HG02642 (cell line): Measurements from ENCODE around the gene CDH11.

Experiments used
- ATAC-seq: cut with Tn5 transposase; IDR thresholded peaks from one replicate; pipeline ENCODE4 v1.9.1; 2021; ENCODE audit warnings: mild to moderate bottlenecking; ENCODE audit not compliant: unreplicated experiment, poor library complexity

Gene CDH11

GRCh38 chr16:65075877-65076276 is 46.0 kb downstream of the CDH11 start:
- no peak for ATAC-seq

DNA sequence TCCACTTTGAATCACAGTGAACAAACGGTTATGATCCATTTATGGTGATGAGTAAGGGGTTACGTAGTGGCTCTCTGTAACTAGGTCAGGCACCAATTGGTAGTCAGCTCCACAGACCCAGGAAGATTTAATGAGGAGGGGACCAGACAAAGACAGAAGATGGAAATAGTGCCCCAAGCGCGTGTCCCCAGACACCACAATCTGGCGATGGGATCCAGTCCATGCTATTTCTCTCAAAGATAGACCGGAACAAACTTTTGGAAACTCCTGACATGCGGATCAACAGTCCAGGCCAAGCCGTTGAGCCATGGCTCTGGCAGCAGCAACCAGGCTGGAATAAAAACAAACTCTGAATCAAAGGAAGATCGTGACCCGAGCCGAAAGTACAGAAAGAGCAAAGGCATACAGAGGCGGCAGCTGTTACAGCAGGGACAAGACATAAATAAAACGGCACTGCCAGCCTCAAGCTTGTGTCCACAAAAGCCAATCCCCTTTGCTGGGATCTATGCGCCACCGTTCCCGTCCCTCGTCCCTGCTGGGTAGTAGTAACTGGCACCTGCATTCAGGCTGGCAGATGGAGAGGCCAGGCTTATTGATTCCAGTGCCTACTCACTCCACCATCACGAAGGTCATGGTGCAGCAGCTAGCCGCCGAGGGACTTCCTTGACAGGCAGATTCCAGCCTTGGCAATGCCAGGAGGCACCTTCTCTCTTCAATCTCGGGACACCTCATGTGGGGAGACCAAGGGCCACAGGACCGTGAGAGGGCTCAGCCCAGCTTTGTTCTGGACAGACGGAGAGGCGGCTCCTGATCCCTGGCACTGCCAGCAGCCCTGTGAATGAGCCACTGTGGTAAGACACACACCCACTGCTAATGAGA is 50.2 kb downstream of the CDH11 start:
- ATAC-seq, result no peak

DNA sequence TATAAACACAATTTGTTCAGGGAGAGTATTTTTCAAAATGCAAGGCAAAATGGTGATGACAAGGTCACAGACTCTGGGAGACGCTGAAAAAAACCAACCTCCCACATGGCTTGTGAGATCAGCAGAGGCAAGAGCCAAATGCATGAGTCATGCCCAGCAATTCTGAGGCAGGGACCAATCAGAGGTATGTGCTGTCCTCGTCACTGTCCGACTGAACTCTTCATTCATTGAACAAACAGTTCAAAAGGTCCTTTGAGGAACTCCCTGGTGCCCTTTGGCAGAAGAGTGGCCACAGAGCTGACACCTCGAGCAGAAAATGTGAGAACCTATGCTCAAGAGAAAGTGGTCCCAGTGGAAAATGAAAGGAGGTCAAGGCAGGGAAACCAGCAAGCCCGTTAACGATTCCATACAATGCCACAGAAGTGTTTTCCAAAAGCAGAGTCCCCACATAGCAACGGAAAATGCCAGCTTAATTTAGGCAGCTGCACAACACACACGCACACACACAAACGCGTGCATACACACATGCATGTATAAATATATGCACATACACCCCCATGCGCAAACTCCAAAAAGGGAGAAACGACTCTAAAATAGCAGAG is 50.9 kb downstream of the CDH11 start:
- no peak for ATAC-seq

DNA sequence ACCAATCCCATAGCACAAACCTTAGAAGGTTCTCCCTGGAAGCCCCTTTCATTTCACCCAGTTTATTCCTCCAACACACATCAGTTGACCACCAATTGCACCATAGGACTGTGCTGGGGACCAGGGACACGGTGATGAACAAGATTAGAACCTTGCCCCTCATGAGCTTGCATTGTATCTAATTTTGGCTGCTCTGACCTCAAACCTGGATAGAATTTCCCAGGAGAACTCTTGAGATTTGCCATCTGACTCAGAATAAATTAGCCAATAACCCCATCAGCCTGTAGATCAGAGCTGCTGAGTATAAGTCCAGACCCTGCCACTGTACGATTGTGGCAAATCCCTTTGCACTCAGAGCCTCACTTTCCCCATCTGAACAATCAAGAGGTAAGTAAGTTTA is 52.1 kb downstream of the CDH11 start:
- ATAC-seq, result no peak

- no peak for ATAC-seq
Observed at GRCh38 chr16:65069065-65069464, 52.8 kb downstream of the CDH11 start.

GRCh38 chr16:65068151-65068740 is 53.6 kb downstream of the CDH11 start:
- no peak for ATAC-seq

DNA sequence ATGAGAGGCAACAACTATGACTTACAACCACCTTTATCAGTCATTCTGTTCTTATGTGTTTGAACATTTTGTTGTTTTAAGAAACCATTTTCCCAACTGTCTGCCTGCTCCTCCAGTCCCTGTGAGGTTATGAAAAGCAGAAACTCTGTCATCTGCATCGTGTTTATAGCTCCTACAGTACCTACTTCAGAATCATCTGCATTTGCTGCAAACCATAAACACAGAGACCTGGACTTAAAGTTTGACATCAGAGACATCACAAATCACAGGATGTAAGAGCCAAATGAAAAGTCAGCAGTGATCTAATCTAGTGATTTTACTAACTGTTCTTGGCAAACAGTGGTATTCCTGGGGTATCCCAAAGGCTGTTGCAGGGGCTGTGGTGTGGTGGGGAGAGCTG is 55.2 kb downstream of the CDH11 start:
- ATAC-seq, result no peak

GRCh38 chr16:65065031-65065430 is 56.8 kb downstream of the CDH11 start:
- ATAC-seq, result no peak

DNA sequence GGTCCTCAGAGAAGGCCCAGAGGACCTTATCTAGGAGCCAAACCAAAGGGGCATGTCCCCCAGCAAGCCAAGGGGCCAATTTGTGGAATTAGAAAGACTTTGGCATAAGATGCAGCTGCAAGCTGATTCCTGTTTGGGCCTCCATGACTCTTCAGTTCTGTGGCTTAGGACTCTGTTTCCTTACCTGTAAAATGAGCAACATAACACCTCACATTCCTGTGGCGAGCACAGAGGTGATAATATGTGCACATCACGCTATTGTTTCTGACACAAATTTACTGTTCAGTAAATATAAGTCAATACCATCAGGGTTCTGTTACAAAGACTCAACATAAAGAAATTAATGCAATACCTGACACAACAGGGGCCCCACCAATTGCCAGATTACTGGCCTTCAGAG is 57.7 kb downstream of the CDH11 start:
- no peak for ATAC-seq

DNA sequence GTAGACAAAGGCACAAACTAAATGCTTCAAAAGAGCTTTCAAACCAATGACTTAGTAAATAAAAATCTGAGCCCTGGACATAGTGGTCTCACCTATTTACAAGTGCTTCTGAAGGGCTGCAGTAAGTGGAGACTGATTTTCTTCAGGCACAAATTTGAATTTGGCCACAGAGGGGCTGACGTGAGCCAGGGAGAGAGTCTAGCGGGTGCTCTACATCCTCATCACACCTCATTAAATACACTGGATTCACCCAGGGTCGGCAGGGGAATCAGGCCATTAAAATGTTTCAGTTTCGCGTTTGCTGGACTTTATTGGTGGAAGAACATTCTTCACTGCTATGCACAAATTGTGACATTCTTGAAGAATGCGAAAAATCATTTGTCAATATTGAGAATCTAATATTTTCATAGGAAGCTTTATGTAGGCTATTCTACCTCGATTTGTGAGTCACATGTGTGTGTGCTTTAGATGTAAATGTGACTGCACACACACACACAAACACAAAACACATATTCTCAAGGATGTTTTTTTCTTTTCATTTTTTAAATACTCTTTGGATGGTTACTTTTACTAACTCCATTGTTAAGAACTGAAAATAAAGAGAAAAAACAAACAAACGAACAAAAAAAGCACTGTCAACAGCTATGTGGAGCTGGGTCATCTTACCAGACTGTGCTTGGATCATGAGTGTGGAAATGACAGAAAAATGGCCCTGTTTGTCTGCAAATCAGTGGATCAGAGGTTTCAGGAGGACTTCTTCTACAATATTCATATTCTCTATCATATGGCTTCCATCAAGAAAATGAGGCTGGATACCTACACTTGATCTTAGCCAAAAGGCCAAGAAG is 58.9 kb downstream of the CDH11 start:
- ATAC-seq, result no peak

DNA sequence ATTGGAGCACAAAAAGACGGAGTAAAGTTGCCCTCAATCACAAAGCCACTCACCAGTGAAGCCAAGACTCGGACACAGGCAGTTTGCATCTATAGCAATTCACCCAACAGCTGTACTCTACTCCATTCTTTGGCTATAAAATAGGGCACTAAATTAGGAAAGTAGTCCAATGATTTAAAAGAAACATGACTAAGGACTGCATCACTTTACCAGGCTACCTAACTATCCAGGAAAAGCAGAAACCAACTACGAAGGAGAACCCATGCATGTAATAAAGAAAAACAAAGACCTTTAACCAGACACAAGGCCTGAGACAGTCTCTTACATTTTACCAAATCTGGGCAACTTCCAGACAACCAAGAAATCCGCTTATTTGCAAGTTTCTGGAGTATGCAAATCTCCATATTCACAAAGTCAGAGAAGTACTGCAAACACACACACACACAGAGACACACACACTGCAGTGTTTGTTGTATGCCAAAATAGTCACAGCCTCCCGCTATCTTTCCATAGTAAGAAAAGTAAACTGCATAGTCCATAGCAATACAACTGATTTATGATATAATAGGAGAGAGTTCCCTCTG is 59.8 kb downstream of the CDH11 start:
- ATAC-seq, result no peak

DNA sequence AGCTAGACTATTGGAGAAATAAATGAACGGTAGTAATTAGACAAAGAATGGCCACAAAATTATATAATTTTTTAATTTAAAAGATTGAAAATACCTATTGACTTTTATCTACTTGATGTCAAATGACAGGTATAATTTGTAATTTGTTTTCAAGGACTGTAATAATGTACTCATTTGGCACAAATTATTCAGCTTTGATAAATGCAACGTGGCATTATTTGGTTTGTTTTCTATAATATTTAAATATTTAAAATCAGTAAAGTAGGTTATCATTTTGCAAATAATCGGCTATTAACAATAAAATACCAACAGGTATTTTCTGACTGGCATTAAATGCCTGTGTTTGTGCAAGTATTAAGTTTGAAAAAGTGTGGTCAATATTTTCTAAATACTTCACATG is 60.6 kb downstream of the CDH11 start:
- no peak for ATAC-seq

GRCh38 chr16:65059406-65059980 is 62.4 kb downstream of the CDH11 start:
- ATAC-seq, result no peak

- no peak for ATAC-seq
Observed at GRCh38 chr16:65057184-65057583, 64.7 kb downstream of the CDH11 start.

GRCh38 chr16:65054457-65054856 is 67.4 kb downstream of the CDH11 start:
- no peak for ATAC-seq

- ATAC-seq, result no peak
Observed at GRCh38 chr16:65049679-65050078, 72.2 kb downstream of the CDH11 start.

DNA sequence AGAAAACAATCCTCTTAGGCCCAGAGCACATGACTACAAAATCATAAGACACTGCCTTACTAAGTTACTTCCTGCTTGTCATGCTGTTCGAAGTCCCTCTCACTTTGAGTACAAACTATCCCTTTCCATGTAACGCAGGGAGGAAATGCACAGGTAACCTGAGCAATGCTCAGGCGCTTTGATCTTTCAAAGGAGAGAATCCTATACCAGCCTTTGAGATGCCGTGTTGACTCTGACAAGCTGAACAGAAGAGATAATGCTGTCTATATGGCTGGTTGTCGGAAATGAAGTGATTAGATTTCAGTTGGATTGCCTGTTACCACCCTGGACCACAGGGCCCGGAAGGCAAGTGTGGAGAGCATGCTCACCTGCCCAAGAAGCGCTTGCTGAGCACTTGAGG is 75.9 kb downstream of the CDH11 start:
- ATAC-seq, result no peak

GRCh38 chr16:65044873-65045272 is 77.0 kb downstream of the CDH11 start:
- ATAC-seq, result no peak

DNA sequence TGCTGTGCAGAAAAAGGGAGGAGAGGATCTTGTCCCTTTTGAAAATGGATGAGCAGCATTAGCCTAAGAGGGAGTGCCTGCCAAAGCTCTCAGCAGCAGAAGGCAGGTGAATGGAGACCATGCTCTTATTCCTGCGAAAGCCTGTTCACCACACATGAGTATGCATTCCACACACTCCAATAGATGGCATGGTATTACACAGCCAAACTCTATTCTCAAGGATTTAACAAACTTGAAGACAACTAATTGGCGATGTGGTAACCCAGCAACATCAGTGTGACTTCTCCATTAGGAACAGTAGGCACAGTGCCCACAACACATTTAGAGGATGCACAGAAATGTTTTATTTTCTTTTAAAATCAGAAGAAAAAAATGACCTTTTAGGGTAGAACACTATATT is 77.8 kb downstream of the CDH11 start:
- ATAC-seq, result no peak
